GM19395 (cell line): ENCODE results near the gene GLI3.

Source experiments
- ATAC-seq: cut with Tn5 transposase; IDR thresholded peaks from one replicate; pipeline ENCODE4 v1.9.1; 2021; ENCODE audit warnings: mild to moderate bottlenecking, moderate library complexity; ENCODE audit not compliant: unreplicated experiment

The GLI3 gene

GRCh38 chr7:42049761-42050160, 187.2 kb downstream of the GLI3 start:
- ATAC-seq: no peak

- ATAC-seq: no peak
Observed at GRCh38 chr7:42046483-42046882, 190.5 kb downstream of the GLI3 start.

GRCh38 chr7:42045961-42046360, 191.0 kb downstream of the GLI3 start:
- ATAC-seq: no peak

- ATAC-seq: no peak
Observed at GRCh38 chr7:42039921-42040320, 197.1 kb downstream of the GLI3 start.

GRCh38 chr7:42035210-42035609, 201.8 kb downstream of the GLI3 start:
- ATAC-seq: no peak

GRCh38 chr7:42033480-42033879, 203.5 kb downstream of the GLI3 start:
- ATAC-seq: no peak

- ATAC-seq: no peak
Observed at GRCh38 chr7:42029405-42029804, 207.6 kb downstream of the GLI3 start.

- no peak for ATAC-seq
Observed at GRCh38 chr7:42027521-42027920, 209.5 kb downstream of the GLI3 start.

- no peak for ATAC-seq
Observed at GRCh38 chr7:42026622-42027197, 210.3 kb downstream of the GLI3 start.

GRCh38 chr7:42025635-42026375, 211.2 kb downstream of the GLI3 start:
- ATAC-seq: no peak

GRCh38 chr7:42024537-42024936, 212.5 kb downstream of the GLI3 start:
- ATAC-seq: no peak

GRCh38 chr7:42023262-42023661, 213.7 kb downstream of the GLI3 start:
- ATAC-seq: no peak

- no peak for ATAC-seq
Observed at GRCh38 chr7:42022791-42023190, 214.2 kb downstream of the GLI3 start.

- no peak for ATAC-seq
Observed at GRCh38 chr7:42022056-42022455, 215.0 kb downstream of the GLI3 start.

GRCh38 chr7:42021631-42022030, 215.4 kb downstream of the GLI3 start:
- no peak for ATAC-seq

GRCh38 chr7:42020061-42020460, 216.9 kb downstream of the GLI3 start:
- no peak for ATAC-seq

GRCh38 chr7:42017349-42017986, 219.5 kb downstream of the GLI3 start:
- no peak for ATAC-seq

GRCh38 chr7:42016517-42016916, 220.5 kb downstream of the GLI3 start:
- ATAC-seq: no peak

GRCh38 chr7:42014625-42015618, 222.1 kb downstream of the GLI3 start:
- ATAC-seq: no peak

GRCh38 chr7:42012786-42013360, 224.1 kb downstream of the GLI3 start:
- ATAC-seq: no peak

GRCh38 chr7:42012313-42012712, 224.7 kb downstream of the GLI3 start:
- no peak for ATAC-seq
